22Rv1 (cell line): Measurements from ENCODE around the gene SMCHD1.

ENCODE experiments used
- H3K27ac ChIP-seq: fragments of 450-650 bp; 2 replicates; pipeline ENCODE4 v1.5.1; 2017
- ZFX ChIP-seq: fragments of 450-650 bp; IDR thresholded peaks from 2 replicates; pipeline ENCODE4 v1.6.1; 2017; ENCODE audit warnings: antibody characterized with exemption, borderline replicate concordance
- TF ChIP-seq, protein P1 (sequence below): fragments of 450-650 bp; IDR thresholded peaks from 2 replicates; pipeline ENCODE4 v1.5.1; 2017; ENCODE audit warnings: mild to moderate bottlenecking

SMCHD1 gene

DNA sequence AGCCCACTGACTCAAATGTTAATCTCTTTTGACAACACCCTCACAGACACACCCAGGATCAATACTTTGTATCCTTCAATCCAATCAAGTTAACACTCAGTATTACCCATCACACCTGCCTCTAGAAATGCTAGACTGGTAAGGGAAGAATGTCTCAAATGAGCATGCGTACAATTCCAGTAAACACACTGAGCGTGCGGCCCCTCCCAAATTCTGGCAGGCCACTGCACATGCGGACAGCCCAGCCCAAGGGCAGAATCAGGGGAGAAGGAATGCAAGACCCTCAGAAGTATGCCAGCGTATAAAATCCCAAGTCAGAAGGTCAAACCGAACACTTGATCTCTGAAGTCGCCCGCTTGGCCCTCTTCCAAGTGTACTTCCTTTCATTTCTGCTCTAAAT, 183.7 kb downstream of the SMCHD1 start:
- TF ChIP-seq, protein P1, sequence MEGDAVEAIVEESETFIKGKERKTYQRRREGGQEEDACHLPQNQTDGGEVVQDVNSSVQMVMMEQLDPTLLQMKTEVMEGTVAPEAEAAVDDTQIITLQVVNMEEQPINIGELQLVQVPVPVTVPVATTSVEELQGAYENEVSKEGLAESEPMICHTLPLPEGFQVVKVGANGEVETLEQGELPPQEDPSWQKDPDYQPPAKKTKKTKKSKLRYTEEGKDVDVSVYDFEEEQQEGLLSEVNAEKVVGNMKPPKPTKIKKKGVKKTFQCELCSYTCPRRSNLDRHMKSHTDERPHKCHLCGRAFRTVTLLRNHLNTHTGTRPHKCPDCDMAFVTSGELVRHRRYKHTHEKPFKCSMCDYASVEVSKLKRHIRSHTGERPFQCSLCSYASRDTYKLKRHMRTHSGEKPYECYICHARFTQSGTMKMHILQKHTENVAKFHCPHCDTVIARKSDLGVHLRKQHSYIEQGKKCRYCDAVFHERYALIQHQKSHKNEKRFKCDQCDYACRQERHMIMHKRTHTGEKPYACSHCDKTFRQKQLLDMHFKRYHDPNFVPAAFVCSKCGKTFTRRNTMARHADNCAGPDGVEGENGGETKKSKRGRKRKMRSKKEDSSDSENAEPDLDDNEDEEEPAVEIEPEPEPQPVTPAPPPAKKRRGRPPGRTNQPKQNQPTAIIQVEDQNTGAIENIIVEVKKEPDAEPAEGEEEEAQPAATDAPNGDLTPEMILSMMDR, result no peak
- TF ChIP-seq ZFX, result no peak
- H3K27ac ChIP-seq, result no peak overlapping the region

DNA sequence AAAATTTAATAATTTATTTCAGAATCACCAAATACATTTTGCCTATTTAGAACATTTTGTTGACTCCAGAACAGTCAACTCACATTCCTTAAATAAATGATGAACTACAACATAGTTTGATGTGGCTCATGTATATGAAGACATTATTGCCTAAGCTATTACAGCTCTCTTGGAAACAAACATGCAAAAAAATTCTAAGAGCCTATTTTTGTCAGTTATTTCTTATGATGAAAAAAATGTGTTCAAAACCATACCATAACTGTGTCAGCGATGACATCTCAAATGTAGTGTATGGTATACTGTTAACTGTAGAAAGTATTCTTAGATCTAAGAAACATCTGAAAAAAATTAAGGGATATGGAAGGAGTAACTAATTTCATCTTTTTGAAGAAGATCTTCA, 185.0 kb downstream of the SMCHD1 start:
- H3K27ac ChIP-seq, result no peak overlapping the region
- no peak for TF ChIP-seq ZFX
- TF ChIP-seq, protein P1, result no peak

DNA sequence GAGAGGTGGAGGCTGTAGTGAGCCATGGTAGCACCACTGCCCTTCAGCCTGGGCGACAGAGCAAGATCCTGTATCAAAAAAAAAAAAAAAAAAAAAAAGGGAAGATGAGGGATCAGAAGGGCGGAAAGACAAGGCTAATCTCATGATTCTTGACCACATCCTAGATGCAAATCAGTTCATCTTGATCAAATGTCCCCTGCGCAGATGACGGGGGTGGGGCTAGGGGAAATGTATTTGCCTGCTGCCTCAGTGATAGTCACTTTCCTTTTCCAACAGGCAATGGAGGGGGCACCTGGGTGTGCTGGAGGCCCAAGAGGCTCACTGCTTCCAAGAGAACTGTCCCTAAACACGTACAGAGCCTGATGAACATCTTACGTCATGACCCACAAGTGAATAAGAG, 187.6 kb downstream of the SMCHD1 start:
- TF ChIP-seq, protein P1, result no peak
- no peak for TF ChIP-seq ZFX
- H3K27ac ChIP-seq, result no peak overlapping the region

DNA sequence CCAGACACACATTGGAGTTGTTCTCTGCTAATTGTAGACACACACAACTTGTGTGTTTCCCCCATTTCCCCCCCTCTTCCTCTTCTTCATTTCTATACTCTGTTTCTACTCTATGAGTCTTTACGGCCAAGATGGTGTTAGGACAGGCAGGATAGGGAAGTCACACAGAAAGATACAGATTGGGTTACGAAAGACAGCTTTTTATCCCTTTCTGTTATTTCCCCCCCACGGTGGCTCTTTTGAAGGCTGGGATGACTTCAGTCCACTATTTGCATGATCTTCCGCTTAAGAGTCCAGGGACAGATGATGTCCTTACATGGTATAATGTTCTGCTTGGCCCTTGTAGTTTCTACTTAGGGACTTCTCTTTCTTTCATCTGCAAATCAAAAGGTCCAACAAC, 189.6 kb downstream of the SMCHD1 start:
- H3K27ac ChIP-seq, result no peak overlapping the region
- TF ChIP-seq, protein P1, result no peak
- no peak for TF ChIP-seq ZFX

DNA sequence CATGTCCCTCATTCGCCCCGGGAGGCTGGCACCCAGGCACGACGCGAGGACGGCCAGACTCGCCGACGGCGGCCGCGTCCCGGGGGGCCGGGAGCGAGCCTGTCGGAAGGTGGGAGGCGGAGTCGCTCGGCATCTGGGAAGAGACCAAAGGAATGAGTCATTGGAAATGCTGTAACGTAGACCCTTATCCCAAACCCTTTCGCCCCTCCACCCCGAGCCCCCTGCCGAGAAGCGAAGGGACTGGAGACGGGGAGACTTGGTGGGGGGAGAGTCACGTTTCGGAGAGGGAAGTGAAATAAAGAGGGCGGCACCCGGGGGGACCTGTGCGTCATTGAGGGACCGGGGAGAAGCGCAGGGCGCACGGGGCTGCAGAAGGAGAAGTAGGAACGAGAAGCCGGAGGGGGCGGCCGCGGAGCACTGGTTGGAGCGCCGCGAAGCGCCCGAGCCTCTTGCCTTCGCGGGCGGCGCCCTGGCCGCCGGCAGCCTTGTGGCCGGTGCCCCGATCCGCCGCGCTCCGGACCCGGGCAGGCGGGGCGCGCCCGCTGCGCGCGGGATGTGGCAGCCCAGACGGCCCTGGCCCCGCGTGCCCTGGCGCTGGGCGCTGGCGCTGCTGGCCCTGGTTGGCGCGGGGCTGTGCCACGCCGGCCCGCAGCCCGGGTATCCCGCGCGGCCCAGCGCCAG, 191.2 kb downstream of the SMCHD1 start, which contains the start of gene EMILIN2:
Gene EMILIN2, plus strand, starts transcription at position 371 of the 681 bp plus-strand sequence. Its CDS starts 183 bp downstream, at position 554.
- no peak for TF ChIP-seq ZFX
- TF ChIP-seq, protein P1, result no peak
- no peak within 1 kb of the TSS for H3K27ac ChIP-seq

DNA sequence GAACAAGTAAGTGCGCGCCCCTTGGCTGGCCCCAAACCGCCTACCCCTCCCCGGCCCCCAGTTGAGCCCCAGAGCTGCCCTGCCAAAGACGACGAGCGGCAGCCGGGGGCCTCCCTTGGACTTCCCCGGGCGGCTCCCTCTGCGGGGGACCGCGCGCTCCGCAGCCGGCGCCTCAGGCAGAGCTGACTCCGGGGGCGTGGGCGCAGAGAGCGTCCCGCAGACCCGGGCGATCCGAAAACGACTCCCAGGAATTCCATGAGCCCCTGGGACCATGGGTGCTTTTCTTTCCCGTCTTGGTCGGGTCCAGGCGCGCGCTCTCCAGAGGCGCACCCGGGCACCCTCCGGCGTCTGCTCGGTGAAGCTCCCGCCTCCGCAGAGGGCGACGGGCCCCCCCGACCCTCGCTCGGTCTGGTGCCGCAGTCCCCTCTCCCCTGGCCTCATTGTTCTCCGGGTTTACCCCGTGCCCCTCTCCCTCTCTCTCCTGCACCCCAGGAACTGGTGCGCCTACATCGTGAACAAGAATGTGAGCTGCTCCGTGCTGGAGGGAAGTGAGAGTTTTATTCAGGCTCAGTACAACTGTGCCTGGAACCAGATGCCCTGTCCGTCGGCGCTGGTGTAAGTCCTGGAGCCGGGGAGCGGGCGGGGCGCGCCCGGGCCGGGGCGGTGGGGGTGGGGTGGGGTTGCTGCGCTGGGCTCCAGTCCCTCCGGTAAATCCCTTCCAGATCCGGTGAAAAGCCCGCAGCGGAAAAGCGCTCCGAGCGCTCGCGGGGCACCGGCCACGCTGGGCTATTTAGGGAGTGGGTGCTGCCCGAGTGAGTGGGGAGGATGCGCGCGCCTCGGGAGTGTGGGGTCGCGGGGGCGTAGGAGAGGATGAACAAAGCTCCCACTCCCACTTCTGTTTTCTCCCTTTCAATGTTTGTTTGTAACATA, 192.1 kb downstream of the SMCHD1 start:
- H3K27ac ChIP-seq, result no peak overlapping the region
- TF ChIP-seq ZFX, result no peak

DNA sequence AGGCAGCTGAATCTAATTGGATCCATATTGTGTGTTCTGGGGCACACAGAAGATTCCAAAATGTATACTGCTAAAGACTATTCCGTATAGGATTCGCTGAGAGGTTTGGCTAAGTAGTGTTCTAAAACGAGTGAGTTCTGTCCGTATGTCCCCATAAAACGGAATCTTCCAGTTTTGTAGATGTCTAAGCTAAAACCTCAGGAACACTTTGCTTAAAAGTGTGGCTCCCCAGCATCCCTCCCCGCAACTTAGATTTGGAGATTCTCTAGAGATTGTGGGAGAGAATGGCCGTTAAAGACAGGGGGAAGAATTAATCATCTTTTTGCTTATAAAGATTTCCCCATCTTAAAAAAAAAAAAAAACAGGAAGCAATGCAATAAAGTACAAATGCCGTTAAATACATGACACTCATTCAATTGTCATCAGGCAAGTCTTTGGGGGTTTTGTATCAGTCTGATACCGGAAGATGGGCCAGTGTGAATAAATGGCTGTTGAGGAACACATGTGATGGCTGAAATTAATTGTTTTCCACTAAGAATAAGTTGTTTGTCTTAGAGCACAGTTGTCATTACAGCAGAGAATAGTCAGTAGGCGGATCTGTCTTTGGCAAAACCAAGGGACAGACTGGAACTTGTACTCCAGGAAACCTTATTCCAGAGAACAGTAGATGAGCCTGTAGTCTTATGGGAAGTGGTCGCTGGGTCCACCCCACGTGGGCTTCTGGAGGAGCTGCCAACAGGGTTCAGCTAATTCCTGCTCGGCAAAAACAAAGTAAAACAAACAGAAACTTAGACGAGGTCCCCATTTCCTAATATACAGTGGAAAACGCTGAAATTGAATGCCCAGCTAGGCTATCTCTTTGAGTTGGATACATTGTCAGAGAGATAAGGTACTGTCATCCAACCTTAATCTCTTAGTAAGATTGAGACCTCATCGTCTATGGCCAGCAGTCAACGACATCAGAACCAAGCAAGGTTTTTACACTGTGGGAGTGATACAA, 193.0 kb downstream of the SMCHD1 start:
- TF ChIP-seq, protein P1, result no peak
- no peak for TF ChIP-seq ZFX
- no peak overlapping the region for H3K27ac ChIP-seq
